ENCODE data around the gene KRTAP4-5.
"Not testable (repeated sequence)": the region's sequence is repeated elsewhere in the genome, so short reads cannot be mapped to it uniquely, and the experiment has no call there.

The KRTAP4-5 gene

DNA sequence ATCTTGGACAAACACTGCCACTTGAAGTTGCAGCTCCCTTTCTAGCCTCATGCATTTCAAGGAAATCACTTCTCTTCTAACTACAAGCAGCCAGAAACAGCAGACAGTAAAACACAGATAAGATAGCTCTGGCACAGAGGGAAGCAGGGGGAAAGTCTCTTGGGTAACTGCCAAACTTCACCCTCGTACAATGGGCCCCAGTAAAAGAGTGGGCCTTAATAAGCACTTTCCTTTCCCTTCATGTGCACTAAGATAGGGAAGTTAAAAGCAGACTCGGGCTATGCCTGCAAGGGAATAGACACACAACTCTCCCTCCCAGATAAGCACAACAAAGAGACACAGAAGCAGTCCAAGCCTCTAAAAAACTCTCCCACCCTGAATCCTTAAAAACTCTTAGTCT is 4.2 kb upstream of the KRTAP4-5 start:
- no peak for DNase-seq
- no peaks in the 10 kb centered on the region for H3K4me1 Mint-ChIP-seq
- H3K27ac Mint-ChIP-seq = no peak overlapping the region
- peaks cover 12% of the 10 kb centered on the region for H3K27me3 Mint-ChIP-seq (ENCODE audit: low read depth, poor library complexity)
- H3K36me3 Mint-ChIP-seq (ENCODE audit: low read depth) = no peaks in the 10 kb centered on the region
- no peak overlapping the region for H3K4me3 Mint-ChIP-seq
- TF ChIP-seq, protein P1, sequence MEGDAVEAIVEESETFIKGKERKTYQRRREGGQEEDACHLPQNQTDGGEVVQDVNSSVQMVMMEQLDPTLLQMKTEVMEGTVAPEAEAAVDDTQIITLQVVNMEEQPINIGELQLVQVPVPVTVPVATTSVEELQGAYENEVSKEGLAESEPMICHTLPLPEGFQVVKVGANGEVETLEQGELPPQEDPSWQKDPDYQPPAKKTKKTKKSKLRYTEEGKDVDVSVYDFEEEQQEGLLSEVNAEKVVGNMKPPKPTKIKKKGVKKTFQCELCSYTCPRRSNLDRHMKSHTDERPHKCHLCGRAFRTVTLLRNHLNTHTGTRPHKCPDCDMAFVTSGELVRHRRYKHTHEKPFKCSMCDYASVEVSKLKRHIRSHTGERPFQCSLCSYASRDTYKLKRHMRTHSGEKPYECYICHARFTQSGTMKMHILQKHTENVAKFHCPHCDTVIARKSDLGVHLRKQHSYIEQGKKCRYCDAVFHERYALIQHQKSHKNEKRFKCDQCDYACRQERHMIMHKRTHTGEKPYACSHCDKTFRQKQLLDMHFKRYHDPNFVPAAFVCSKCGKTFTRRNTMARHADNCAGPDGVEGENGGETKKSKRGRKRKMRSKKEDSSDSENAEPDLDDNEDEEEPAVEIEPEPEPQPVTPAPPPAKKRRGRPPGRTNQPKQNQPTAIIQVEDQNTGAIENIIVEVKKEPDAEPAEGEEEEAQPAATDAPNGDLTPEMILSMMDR (IDR thresholded peaks at IDR 0.05) = no peak
- H3K9me3 Mint-ChIP-seq = no peaks in the 10 kb centered on the region

DNA sequence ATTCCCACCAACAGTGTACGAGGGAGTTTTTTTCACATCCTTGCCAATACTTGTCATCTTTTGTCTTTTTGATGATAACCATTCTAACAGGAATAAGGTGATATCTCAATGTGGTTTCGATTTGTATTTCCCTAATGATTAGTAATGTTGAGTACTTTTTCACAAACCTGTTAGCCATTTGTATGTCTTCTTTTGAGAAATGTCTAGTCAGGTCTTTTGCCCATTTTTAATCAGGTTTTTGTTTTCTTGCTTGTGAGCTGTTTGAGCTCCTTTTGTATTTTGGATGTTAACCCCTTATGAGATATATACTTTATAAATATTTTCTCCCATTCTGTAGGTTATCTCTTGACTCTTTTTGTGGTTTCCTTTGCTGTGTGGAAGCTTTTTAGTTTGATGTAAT is 1.9 kb upstream of the KRTAP4-5 start:
- H3K4me1 Mint-ChIP-seq = no peaks in the 10 kb centered on the region
- TF ChIP-seq, protein P1 (IDR thresholded peaks at IDR 0.05) = no peak
- H3K36me3 Mint-ChIP-seq (ENCODE audit: low read depth) = no peaks in the 10 kb centered on the region
- H3K27ac Mint-ChIP-seq = no peak overlapping the region
- no peaks in the 10 kb centered on the region for H3K9me3 Mint-ChIP-seq
- H3K27me3 Mint-ChIP-seq (ENCODE audit: low read depth, poor library complexity) = peaks cover 7% of the 10 kb centered on the region
- H3K4me3 Mint-ChIP-seq = no peak overlapping the region
- DNase-seq = no peak

DNA sequence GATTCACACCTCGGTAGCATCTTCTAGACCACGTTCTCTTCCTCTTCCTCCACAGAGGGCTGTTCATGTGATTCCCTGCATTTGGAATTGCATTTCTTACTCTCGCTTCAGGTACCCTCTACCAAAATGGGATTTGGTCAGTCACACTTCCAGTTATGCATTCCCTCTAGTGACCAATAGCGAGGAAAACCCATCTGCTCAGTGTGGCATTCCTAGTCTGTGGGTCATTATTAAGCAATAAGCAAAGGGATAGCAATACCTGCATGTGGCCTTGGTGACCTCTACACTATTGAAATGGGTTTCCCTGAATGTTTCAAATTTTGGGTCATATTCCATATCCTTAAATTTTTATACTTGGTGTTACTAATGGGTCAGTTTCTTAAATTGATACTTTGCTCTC is 401 bp upstream of the KRTAP4-5 start:
- TF ChIP-seq, protein P1 (IDR thresholded peaks at IDR 0.05) = no peak
- Mint-ChIP-seq H3K27me3 (ENCODE audit: low read depth, poor library complexity) (peaks cover 4% of the 10 kb centered on the region), H3K4me3 (no peak overlapping the region), H3K36me3 (ENCODE audit: low read depth) (no peaks in the 10 kb centered on the region), H3K4me1 (no peaks in the 10 kb centered on the region), H3K9me3 (peaks cover 2% of the 10 kb centered on the region), H3K27ac (no peak overlapping the region)
- DNase-seq = no peak

DNA sequence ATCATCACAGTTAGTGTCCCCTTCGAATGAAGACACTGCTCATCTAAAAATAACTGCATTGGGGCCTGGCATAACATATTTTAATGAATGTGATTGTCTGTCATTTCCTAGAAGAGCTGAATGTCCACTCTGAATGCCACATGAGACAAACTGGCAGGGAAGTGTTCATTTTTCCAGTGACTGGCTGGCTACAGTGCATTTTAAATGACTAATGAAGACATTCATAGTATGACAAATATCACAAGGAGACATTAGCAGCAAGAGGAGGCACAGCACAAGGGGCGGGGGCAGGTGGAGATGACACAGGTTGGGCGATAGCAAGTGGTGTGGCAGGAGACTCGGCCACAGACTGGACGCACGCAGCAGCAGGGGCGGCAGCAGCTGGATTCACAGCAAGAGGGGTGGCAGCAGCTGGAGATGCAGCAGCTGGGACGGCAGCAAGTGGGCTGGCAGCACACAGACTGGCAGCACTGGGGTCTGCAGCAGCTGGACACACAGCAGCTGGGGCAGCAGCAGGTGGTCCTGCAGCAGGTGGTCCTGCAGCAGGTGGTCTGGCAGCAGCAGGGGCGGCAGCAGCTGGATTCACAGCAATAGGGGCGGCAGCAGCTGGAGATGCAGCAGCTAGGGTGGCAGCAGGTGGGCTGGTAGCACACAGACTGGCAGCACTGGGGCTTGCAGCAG is 514 bp downstream of the KRTAP4-5 start:
- not testable (repeated sequence) for H3K9me3 Mint-ChIP-seq; H3K27ac Mint-ChIP-seq; H3K27me3 Mint-ChIP-seq (ENCODE audit: low read depth, poor library complexity); H3K4me1 Mint-ChIP-seq; DNase-seq; H3K36me3 Mint-ChIP-seq (ENCODE audit: low read depth); H3K4me3 Mint-ChIP-seq

DNA sequence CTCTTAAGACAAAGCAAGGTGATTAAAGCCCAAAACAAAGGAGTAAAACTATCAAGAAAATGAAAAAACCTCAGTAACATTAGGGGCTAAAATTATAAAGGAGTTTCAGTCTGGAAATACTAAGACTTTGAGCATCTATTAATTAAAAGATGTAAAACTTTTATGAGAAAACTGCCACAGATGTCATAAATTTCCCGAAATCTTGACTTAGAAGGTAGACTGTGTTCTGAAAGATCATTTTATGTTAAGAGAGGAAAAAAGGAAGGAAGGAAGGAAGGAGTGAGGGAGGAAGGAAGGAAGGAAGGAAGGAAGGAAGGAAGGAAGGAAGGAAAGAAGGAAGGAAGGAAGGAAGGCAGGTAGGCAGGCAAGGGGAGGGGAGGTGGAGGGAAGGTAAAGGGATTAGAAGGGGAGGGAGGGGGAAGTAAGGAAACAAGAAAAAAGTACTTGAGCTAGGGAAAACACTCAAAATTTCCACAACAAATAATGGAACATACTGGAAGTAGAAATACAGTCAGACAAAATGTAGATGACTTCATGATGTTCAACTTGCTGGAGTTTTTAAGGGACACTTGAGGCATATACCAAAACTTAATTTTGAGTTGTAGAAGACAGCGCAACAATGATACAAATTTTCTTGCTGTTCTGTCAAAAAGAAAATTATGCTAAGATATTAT is 2.0 kb downstream of the KRTAP4-5 start:
- peaks cover 20% of the 10 kb centered on the region for H3K9me3 Mint-ChIP-seq
- TF ChIP-seq, protein P1 (IDR thresholded peaks at IDR 0.05) = no peak
- peaks cover 4% of the 10 kb centered on the region for H3K27me3 Mint-ChIP-seq (ENCODE audit: low read depth, poor library complexity)
- H3K36me3 Mint-ChIP-seq (ENCODE audit: low read depth) = peaks cover 6% of the 10 kb centered on the region
- H3K27ac Mint-ChIP-seq = no peak overlapping the region
- H3K4me1 Mint-ChIP-seq = no peaks in the 10 kb centered on the region
- no peak overlapping the region for H3K4me3 Mint-ChIP-seq
- DNase-seq = no peak

DNA sequence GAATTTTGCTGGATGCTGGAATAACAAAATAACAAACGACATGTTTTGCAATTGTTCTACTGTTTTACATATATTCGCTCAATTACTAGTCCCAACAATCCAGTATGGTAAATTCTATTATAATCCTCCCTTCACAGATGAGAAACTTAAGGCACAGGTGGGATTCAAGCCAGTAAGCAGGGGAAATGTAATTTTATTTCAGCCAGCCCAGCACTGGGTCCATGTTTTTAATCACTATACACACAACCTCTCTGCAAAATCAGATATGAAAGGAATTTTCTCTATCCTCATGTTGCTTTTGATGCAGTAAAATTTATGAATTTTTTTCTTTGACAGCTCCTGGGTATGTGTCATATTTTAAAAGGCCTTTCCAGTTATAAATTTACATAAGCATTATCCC is 4.4 kb downstream of the KRTAP4-5 start:
- TF ChIP-seq, protein P1 (IDR thresholded peaks at IDR 0.05) = no peak
- peaks cover 7% of the 10 kb centered on the region for H3K27me3 Mint-ChIP-seq (ENCODE audit: low read depth, poor library complexity)
- no peak overlapping the region for H3K27ac Mint-ChIP-seq
- no peak overlapping the region for H3K4me3 Mint-ChIP-seq
- H3K36me3 Mint-ChIP-seq (ENCODE audit: low read depth) = peaks cover 14% of the 10 kb centered on the region
- peaks cover 36% of the 10 kb centered on the region for H3K9me3 Mint-ChIP-seq
- DNase-seq = no peak
- no peaks in the 10 kb centered on the region for H3K4me1 Mint-ChIP-seq
